CD4-positive, alpha-beta memory T cell (primary cell): ENCODE measurements around the gene ANKRD11. TPM values are rescaled to one million over a fixed set of nuclear protein-coding genes. Genes with fewer than 3 reads are reported as not detected.
A peak's percentile ranks its signal among the peaks of the same experiment; 100 is the strongest.

Source experiments
- CTCF ChIA-PET: fragments of 350-600 bp; sonication (Branson Sonifier 250); formaldehyde crosslinking; loops from one replicate; lab custom pipeline; 2021; ENCODE audit warnings: inconsistent platforms; ENCODE audit not compliant: partially characterized antibody; lab: Charles Lee
- POLR2A ChIA-PET: fragments of 350-600 bp; sonication (Branson Sonifier 250); formaldehyde crosslinking; loops from one replicate; lab custom pipeline; 2021; ENCODE audit not compliant: partially characterized antibody; lab: Charles Lee
- DNase-seq, 5 donors: peaks; one replicate each; pipeline versions ENCODE4 v3.0.0 to v3.0.0-alpha.2; 2020 to 2022; ENCODE audit warnings: mixed read lengths in 1 of 5
- H3K27ac ChIP-seq: one replicate; pipeline ENCODE4 v1.7.0; 2013; ENCODE audit warnings: low read depth, low read length
- H3K27me3 ChIP-seq: 2 replicates; pipeline ENCODE4 v1.7.0; 2013; ENCODE audit warnings: mild to moderate bottlenecking, low read length, moderate library complexity; ENCODE audit not compliant: insufficient read depth
- H3K36me3 ChIP-seq: 2 replicates; pipeline ENCODE4 v1.7.0; 2013; ENCODE audit warnings: mild to moderate bottlenecking, low read length, moderate library complexity; ENCODE audit not compliant: insufficient read depth
- H3K4me1 ChIP-seq: 2 replicates; pipeline ENCODE4 v1.7.0; 2013; ENCODE audit warnings: mild to moderate bottlenecking, low read length, moderate library complexity; ENCODE audit not compliant: insufficient read depth
- H3K4me3 ChIP-seq, 2 donors: one replicate each; pipeline ENCODE4 v1.7.0; 2013; ENCODE audit warnings: low read length in 2 of 2, mild to moderate bottlenecking in 1 of 2
- H3K9me3 ChIP-seq, 2 donors: one replicate each; pipeline ENCODE4 v1.7.0; 2013; ENCODE audit warnings: low read length in 2 of 2, control low read depth in 1 of 2; ENCODE audit not compliant: control insufficient read depth in 1 of 2
- H3K27ac Mint-ChIP-seq, 7 donors: one replicate each; pipeline ENCODE4 v1.8.0; 2020 to 2021; ENCODE audit warnings: mixed read lengths in 7 of 7, mild to moderate bottlenecking in 6 of 7, inconsistent platforms in 3 of 7, moderate library complexity in 3 of 7
- H3K27me3 Mint-ChIP-seq, 2 donors: one replicate each; pipeline ENCODE4 v1.8.0; 2020 to 2021; ENCODE audit warnings: mixed read lengths in 2 of 2
- H3K36me3 Mint-ChIP-seq, 2 donors: one replicate each; pipeline ENCODE4 v1.8.0; 2020 to 2021; ENCODE audit warnings: mixed read lengths in 2 of 2, inconsistent platforms in 1 of 2, mild to moderate bottlenecking in 1 of 2
- H3K4me1 Mint-ChIP-seq, 4 donors: one replicate each; pipeline ENCODE4 v1.8.0; 2020 to 2021; ENCODE audit warnings: mixed read lengths in 4 of 4, mild to moderate bottlenecking in 1 of 4
- H3K4me3 Mint-ChIP-seq, 8 donors: one replicate each; pipeline ENCODE4 v1.8.0; 2020 to 2021; ENCODE audit warnings: mixed read lengths in 8 of 8, mild to moderate bottlenecking in 7 of 8, moderate library complexity in 6 of 8, inconsistent platforms in 3 of 8
- H3K9me3 Mint-ChIP-seq, 8 donors: one replicate each; pipeline ENCODE4 v1.8.0; 2020 to 2021; ENCODE audit warnings: mixed read lengths in 8 of 8, mild to moderate bottlenecking in 5 of 8, inconsistent platforms in 3 of 8, moderate library complexity in 1 of 8
- intact Hi-C: fragments of 100-400 bp; cut with micrococcal nuclease; formaldehyde crosslinking; loops from one replicate; pipeline ENCODE4 v1.15.1; 2023
- polyA plus RNA-seq, 2 donors: library from polyadenylated mRNA; unstranded; fragments of 300-500 nt; fragmentation: Illumina TruSeq; gene quantifications; one replicate each; pipeline ENCODE4 v1.2.3, GENCODE V29; 2021
- total RNA-seq, 2 experiments: library from RNA; stranded (reverse); gene quantifications; one replicate each; pipeline ENCODE4 v1.2.3, GENCODE V29; 2021

Gene ANKRD11
- total and polyA plus RNA-seq, 4 experiments from 2014 or later, result 3.9 to 246 (median 140) TPM

GRCh38 chr16:89281829-89282228 is 208.5 kb downstream of the ANKRD11 start:
- no peaks in the 10 kb centered on the region for H3K27me3 Mint-ChIP-seq
- no peak overlapping the region for H3K4me3 Mint-ChIP-seq
- intact Hi-C loops, result no loop called here
- Histone ChIP-seq H3K36me3 (peaks cover 48% of the 10 kb centered on the region), H3K27me3 (no peaks in the 10 kb centered on the region), H3K4me1 (no peaks in the 10 kb centered on the region), H3K4me3 (no peak overlapping the region), H3K9me3 (no peaks in the 10 kb centered on the region), H3K27ac (no peak overlapping the region)
- H3K36me3 Mint-ChIP-seq, result peaks cover 4 to 20% of the 10 kb centered on the region in 2 donors
- POLR2A ChIA-PET, result no interaction called here
- H3K9me3 Mint-ChIP-seq, result peaks cover 0 to 2% (median 0%) of the 10 kb centered on the region in 8 donors
- CTCF ChIA-PET, result no interaction called here
- no peak for DNase-seq
- peaks cover 0 to 4% (median under 1%) of the 10 kb centered on the region in 4 donors for H3K4me1 Mint-ChIP-seq
- H3K27ac Mint-ChIP-seq, result no peak overlapping the region

- H3K9me3 Mint-ChIP-seq, result peaks cover 0 to 2% (median 0%) of the 10 kb centered on the region in 8 donors
- H3K27me3 ChIP-seq, result no peaks in the 10 kb centered on the region
- H3K4me1 Mint-ChIP-seq, result peaks cover 0 to 4% (median under 1%) of the 10 kb centered on the region in 4 donors
- intact Hi-C loops, result no loop called here
- H3K4me3 Mint-ChIP-seq, result no peak overlapping the region
- no peaks in the 10 kb centered on the region for H3K9me3 ChIP-seq
- ChIA-PET POLR2A (no interaction called here), CTCF (interaction anchor here (1.0 to 1.5 kb wide), 2 partner anchors 8 to 41 kb away, joined by 4 to 5 read pairs; no protein-coding TSS in a partner anchor)
- no peaks in the 10 kb centered on the region for H3K4me1 ChIP-seq
- H3K36me3 Mint-ChIP-seq, result peaks cover 4 to 22% of the 10 kb centered on the region in 2 donors
- peak overlapping the region in 1 of 7 donors; percentile 41 for H3K27ac Mint-ChIP-seq
- H3K27ac ChIP-seq, result no peak overlapping the region
- peaks cover 46% of the 10 kb centered on the region for H3K36me3 ChIP-seq
- DNase-seq, result peak in 1 of 5 donors; percentile 14
- no peaks in the 10 kb centered on the region for H3K27me3 Mint-ChIP-seq
- no peak overlapping the region for H3K4me3 ChIP-seq
Measured at GRCh38 chr16:89281189-89281577, 209.2 kb downstream of the ANKRD11 start.

- no peaks in the 10 kb centered on the region for H3K4me1 ChIP-seq
- intact Hi-C loops, result no loop called here
- H3K36me3 Mint-ChIP-seq, result peaks cover 4 to 20% of the 10 kb centered on the region in 2 donors
- H3K27me3 ChIP-seq, result no peaks in the 10 kb centered on the region
- H3K27ac ChIP-seq, result no peak overlapping the region
- H3K9me3 Mint-ChIP-seq, result peaks cover 0 to 4% (median 0%) of the 10 kb centered on the region in 8 donors
- H3K27ac Mint-ChIP-seq, result peak overlapping the region in 3 of 7 donors; percentile 41 to 52 (median 41)
- peak in 1 of 5 donors; percentile 40 for DNase-seq
- H3K9me3 ChIP-seq, result no peaks in the 10 kb centered on the region
- peaks cover 43% of the 10 kb centered on the region for H3K36me3 ChIP-seq
- no peaks in the 10 kb centered on the region for H3K27me3 Mint-ChIP-seq
- no peak overlapping the region for H3K4me3 ChIP-seq
- peaks cover 0 to 4% (median under 1%) of the 10 kb centered on the region in 4 donors for H3K4me1 Mint-ChIP-seq
- ChIA-PET POLR2A (no interaction called here), CTCF (interaction anchor here (1.0 to 1.5 kb wide), 2 partner anchors 8 to 40 kb away, joined by 4 to 5 read pairs; no protein-coding TSS in a partner anchor)
- no peak overlapping the region for H3K4me3 Mint-ChIP-seq
Measured at GRCh38 chr16:89280546-89281188, 209.7 kb downstream of the ANKRD11 start.

- Histone ChIP-seq H3K36me3 (peaks cover 43% of the 10 kb centered on the region), H3K27me3 (no peaks in the 10 kb centered on the region), H3K4me3 (no peak overlapping the region), H3K9me3 (no peaks in the 10 kb centered on the region), H3K4me1 (no peaks in the 10 kb centered on the region), H3K27ac (no peak overlapping the region)
- no peak overlapping the region for H3K4me3 Mint-ChIP-seq
- ChIA-PET CTCF (interaction anchor here (1.5 kb wide), 1 partner anchor 40 kb away, joined by 4 read pairs; no protein-coding TSS in a partner anchor), POLR2A (no interaction called here)
- peaks cover 4 to 24% of the 10 kb centered on the region in 2 donors for H3K36me3 Mint-ChIP-seq
- H3K9me3 Mint-ChIP-seq, result peaks cover 0 to 4% (median 0%) of the 10 kb centered on the region in 8 donors
- DNase-seq, result peak in 1 of 5 donors; percentile 13
- peaks cover 0 to 4% (median under 1%) of the 10 kb centered on the region in 4 donors for H3K4me1 Mint-ChIP-seq
- intact Hi-C loops, result no loop called here
- H3K27me3 Mint-ChIP-seq, result no peaks in the 10 kb centered on the region
- no peak overlapping the region for H3K27ac Mint-ChIP-seq
Measured at GRCh38 chr16:89279666-89280481, 210.5 kb downstream of the ANKRD11 start.

GRCh38 chr16:89278441-89279240 is 211.7 kb downstream of the ANKRD11 start:
- ChIA-PET CTCF (interaction anchor here (1.2 kb wide), 1 partner anchor 10 kb away, joined by 3 read pairs; no protein-coding TSS in a partner anchor), POLR2A (interaction anchor here (1.0 kb wide), 1 partner anchor 37 kb away, joined by 3 read pairs; no protein-coding TSS in a partner anchor)
- intact Hi-C loops, result no loop called here
- no peak for DNase-seq
- Mint-ChIP-seq H3K4me3 (no peak overlapping the region), H3K27me3 (no peaks in the 10 kb centered on the region), H3K9me3 (peaks cover 0 to 5% (median 0%) of the 10 kb centered on the region in 8 donors), H3K27ac (peak overlapping the region in 3 of 7 donors; percentile 36 to 56 (median 40)), H3K4me1 (peaks cover 0 to 4% (median 1%) of the 10 kb centered on the region in 4 donors), H3K36me3 (peaks cover 6 to 33% of the 10 kb centered on the region in 2 donors)
- peaks cover 51% of the 10 kb centered on the region for H3K36me3 ChIP-seq
- no peaks in the 10 kb centered on the region for H3K27me3 ChIP-seq
- no peaks in the 10 kb centered on the region for H3K9me3 ChIP-seq
- no peak overlapping the region for H3K4me3 ChIP-seq
- no peaks in the 10 kb centered on the region for H3K4me1 ChIP-seq
- H3K27ac ChIP-seq, result no peak overlapping the region

GRCh38 chr16:89277641-89278341 is 212.6 kb downstream of the ANKRD11 start:
- H3K4me3 Mint-ChIP-seq, result no peak overlapping the region
- H3K4me3 ChIP-seq, result no peak overlapping the region
- H3K27me3 ChIP-seq, result no peaks in the 10 kb centered on the region
- peaks cover 0 to 4% (median 2%) of the 10 kb centered on the region in 4 donors for H3K4me1 Mint-ChIP-seq
- ChIA-PET POLR2A (interaction anchor here (1.0 kb wide), 1 partner anchor 37 kb away, joined by 3 read pairs; no protein-coding TSS in a partner anchor), CTCF (interaction anchor here (1.2 kb wide), 1 partner anchor 11 kb away, joined by 3 read pairs; no protein-coding TSS in a partner anchor)
- no peak overlapping the region for H3K27ac ChIP-seq
- intact Hi-C loops, result no loop called here
- H3K27me3 Mint-ChIP-seq, result no peaks in the 10 kb centered on the region
- H3K9me3 ChIP-seq, result no peaks in the 10 kb centered on the region
- peak overlapping the region in 1 of 7 donors; percentile 40 for H3K27ac Mint-ChIP-seq
- H3K4me1 ChIP-seq, result no peaks in the 10 kb centered on the region
- H3K36me3 ChIP-seq, result peaks cover 46% of the 10 kb centered on the region
- DNase-seq, result no peak
- H3K9me3 Mint-ChIP-seq, result peaks cover 0 to 8% (median 0%) of the 10 kb centered on the region in 8 donors
- peaks cover 15 to 42% of the 10 kb centered on the region in 2 donors for H3K36me3 Mint-ChIP-seq
